VCaP (cell line): ENCODE results near the gene TFCP2.

ENCODE experiments used
- H3K27ac ChIP-seq: fragments of 450-650 bp; 2 replicates; pipeline ENCODE4 v1.5.1; 2017
- CTCF ChIP-seq: fragments of 450-650 bp; conservative IDR thresholded peaks from 2 replicates; pipeline ENCODE4 v1.5.1; 2017; ENCODE audit warnings: mild to moderate bottlenecking, moderate library complexity

The TFCP2 gene

GRCh38 chr12:51163795-51164194 lies 9.1 kb downstream of the TFCP2 start:
- H3K27ac ChIP-seq: no peak overlapping the region
- TF ChIP-seq CTCF: no peak

GRCh38 chr12:51162217-51162616 lies 10.7 kb downstream of the TFCP2 start:
- no peak overlapping the region for H3K27ac ChIP-seq

GRCh38 chr12:51160814-51161459 lies 12.0 kb downstream of the TFCP2 start:
- no peak for TF ChIP-seq CTCF
- no peak overlapping the region for H3K27ac ChIP-seq

More at GRCh38 chr12:51162217-51162616, 10.7 kb downstream of the TFCP2 start:
- TF ChIP-seq CTCF: no peak

GRCh38 chr12:51156245-51156765 lies 16.6 kb downstream of the TFCP2 start:
- H3K27ac ChIP-seq: no peak overlapping the region
- TF ChIP-seq CTCF: no peak

- H3K27ac ChIP-seq: no peak overlapping the region; the same call in 1 of the 2 replicates
- no peak for TF ChIP-seq CTCF
Observed at GRCh38 chr12:51152953-51153352, 20.0 kb downstream of the TFCP2 start.

GRCh38 chr12:51150777-51151176 lies 22.2 kb downstream of the TFCP2 start:
- no peak overlapping the region for H3K27ac ChIP-seq
- no peak for TF ChIP-seq CTCF

- TF ChIP-seq CTCF: no peak
- peak overlapping the region; percentile 83 for H3K27ac ChIP-seq
Observed at GRCh38 chr12:51147309-51147708, 25.6 kb downstream of the TFCP2 start.
